ENCODE data around the gene TBX6. TPM values are rescaled to one million over a fixed set of nuclear protein-coding genes. Genes with fewer than 3 reads are reported as not detected.

TBX6 gene
- total RNA-seq, 4 donors from 2014 or later: 0.36 to 0.56 TPM; not detected in 2

- no peak for TF ChIP-seq CTCF (IDR thresholded peaks at IDR 0.05)
- ATAC-seq (ENCODE audit: low FRiP score) (no peak), DNase-seq (ENCODE audit: low spot score) (no peak)
These were observed 953 bp downstream of the TBX6 start for GRCh38 chr16:30090610-30091331.

GRCh38 chr16:30088832-30089624 is 2.7 kb downstream of the TBX6 start:
- DNase-seq (ENCODE audit: low spot score): no peak
- no peak for ATAC-seq (ENCODE audit: low FRiP score)
- TF ChIP-seq CTCF (IDR thresholded peaks at IDR 0.05): no peak

GRCh38 chr16:30088237-30088831 is 3.4 kb downstream of the TBX6 start:
- ATAC-seq (ENCODE audit: low FRiP score): no peak
- no peak for DNase-seq (ENCODE audit: low spot score)
- no peak for TF ChIP-seq CTCF (IDR thresholded peaks at IDR 0.05)

GRCh38 chr16:30087181-30087898 is 4.4 kb downstream of the TBX6 start:
- no peak for TF ChIP-seq CTCF (IDR thresholded peaks at IDR 0.05)
- DNase-seq (ENCODE audit: low spot score): no peak
- no peak for ATAC-seq (ENCODE audit: low FRiP score)

GRCh38 chr16:30086291-30087140 is 5.2 kb downstream of the TBX6 start:
- ATAC-seq (ENCODE audit: low FRiP score): no peak
- TF ChIP-seq CTCF (IDR thresholded peaks at IDR 0.05): no peak
- no peak for DNase-seq (ENCODE audit: low spot score)

- DNase-seq (ENCODE audit: low spot score) (no peak), ATAC-seq (ENCODE audit: low FRiP score) (no peak)
- no peak for TF ChIP-seq CTCF (IDR thresholded peaks at IDR 0.05)
These were observed 5.9 kb downstream of the TBX6 start for GRCh38 chr16:30085820-30086219.
